RPMI7951 (cell line): Measurements from ENCODE around the gene SLIT1. TPM values are rescaled to one million over a fixed set of nuclear protein-coding genes. Genes with fewer than 3 reads are reported as not detected.

Experiments used
- DNase-seq: peaks from one replicate; pipeline ENCODE4 v3.0.0-alpha.2; 2012; ENCODE audit warnings: low read depth
- total RNA-seq: library from RNA; depleted of rRNA; stranded (reverse); fragments of >200 nt; shearing (Covaris generic); gene quantifications from 2 replicates; pipeline ENCODE4 v1.2.3, GENCODE V29; 2014

SLIT1 gene
- total RNA-seq, 1 experiment from 2014 or later = 0.12 TPM

- no peak for DNase-seq
These were observed 182.5 kb downstream of the SLIT1 start for GRCh38 chr10:97003151-97003803.

GRCh38 chr10:97002670-97003069 is 183.1 kb downstream of the SLIT1 start:
- no peak for DNase-seq

GRCh38 chr10:97001183-97001991 is 184.4 kb downstream of the SLIT1 start:
- no peak for DNase-seq

- DNase-seq = no peak
These were observed 185.1 kb downstream of the SLIT1 start for GRCh38 chr10:97000487-97001182.

GRCh38 chr10:96999987-97000386 is 185.8 kb downstream of the SLIT1 start:
- DNase-seq = no peak

GRCh38 chr10:96999337-96999736 is 186.4 kb downstream of the SLIT1 start:
- no peak for DNase-seq

GRCh38 chr10:96998329-96998888 is 187.3 kb downstream of the SLIT1 start:
- DNase-seq = no peak

GRCh38 chr10:96996275-96996965 is 189.3 kb downstream of the SLIT1 start:
- no peak for DNase-seq

GRCh38 chr10:96995851-96996250 is 189.9 kb downstream of the SLIT1 start:
- peak; percentile 69 for DNase-seq

- DNase-seq = no peak
These were observed 193.0 kb downstream of the SLIT1 start for GRCh38 chr10:96992721-96993120.

GRCh38 chr10:96991313-96991841 is 194.4 kb downstream of the SLIT1 start:
- peak; percentile 3 for DNase-seq

- DNase-seq = no peak
These were observed 197.3 kb downstream of the SLIT1 start for GRCh38 chr10:96988426-96988825.

GRCh38 chr10:96987842-96988175 is 197.9 kb downstream of the SLIT1 start:
- DNase-seq = no peak

- DNase-seq = no peak
These were observed 198.5 kb downstream of the SLIT1 start for GRCh38 chr10:96987141-96987841.

- DNase-seq = no peak
These were observed 199.4 kb downstream of the SLIT1 start for GRCh38 chr10:96986200-96986856.

- no peak for DNase-seq
These were observed 201.1 kb downstream of the SLIT1 start for GRCh38 chr10:96984541-96985131.

- no peak for DNase-seq
These were observed 203.4 kb downstream of the SLIT1 start for GRCh38 chr10:96982149-96982930.

GRCh38 chr10:96978621-96979154 is 207.1 kb downstream of the SLIT1 start:
- no peak for DNase-seq

GRCh38 chr10:96975136-96975535 is 210.6 kb downstream of the SLIT1 start:
- DNase-seq = no peak
